Measurements from ENCODE around the gene KCMF1. TPM values are rescaled to one million over a fixed set of nuclear protein-coding genes. Genes with fewer than 3 reads are reported as not detected.
A peak's percentile ranks its signal among the peaks of the same experiment; 100 is the strongest.

Gene KCMF1
- polyA plus RNA-seq, 3 donors: 22.5 to 52.9 (median 28.5) TPM

- H3K4me2 ChIP-seq (replicated peaks; ENCODE audit: extremely low read depth, low read length, poor library complexity, severe bottlenecking): no peak overlapping the region
- no peak overlapping the region for H2AFZ ChIP-seq (ENCODE audit: insufficient read depth, low read depth, low read length, poor library complexity, severe bottlenecking)
- peaks cover 11 to 17% of the 10 kb centered on the region in 2 donors for H3K36me3 Mint-ChIP-seq
- H3K4me1 ChIP-seq (ENCODE audit: control insufficient read depth in 1 of 2, insufficient read depth in 2 of 2, low read length in 2 of 2): peaks cover 14 to 22% of the 10 kb centered on the region in 2 donors
- H3K4me1 Mint-ChIP-seq: peaks cover 26% of the 10 kb centered on the region
- H3K9ac ChIP-seq (ENCODE audit: insufficient read depth, low read length, poor library complexity, severe bottlenecking): no peak overlapping the region
- H3K4me3 Mint-ChIP-seq: no peak overlapping the region
- no peak for DNase-seq
- intact Hi-C loops (cut with micrococcal nuclease): no loop called here
- no peak overlapping the region for H3K27ac ChIP-seq (ENCODE audit: low read depth in 1 of 2, low read length in 2 of 2)
- peaks cover 24% of the 10 kb centered on the region for H4K20me1 ChIP-seq (ENCODE audit: insufficient read depth, low read length)
- no peak overlapping the region for H3K4me3 ChIP-seq (replicated peaks in 1 of 3; ENCODE audit: low read depth in 2 of 3, low read length in 3 of 3)
- TF ChIP-seq, protein P1, sequence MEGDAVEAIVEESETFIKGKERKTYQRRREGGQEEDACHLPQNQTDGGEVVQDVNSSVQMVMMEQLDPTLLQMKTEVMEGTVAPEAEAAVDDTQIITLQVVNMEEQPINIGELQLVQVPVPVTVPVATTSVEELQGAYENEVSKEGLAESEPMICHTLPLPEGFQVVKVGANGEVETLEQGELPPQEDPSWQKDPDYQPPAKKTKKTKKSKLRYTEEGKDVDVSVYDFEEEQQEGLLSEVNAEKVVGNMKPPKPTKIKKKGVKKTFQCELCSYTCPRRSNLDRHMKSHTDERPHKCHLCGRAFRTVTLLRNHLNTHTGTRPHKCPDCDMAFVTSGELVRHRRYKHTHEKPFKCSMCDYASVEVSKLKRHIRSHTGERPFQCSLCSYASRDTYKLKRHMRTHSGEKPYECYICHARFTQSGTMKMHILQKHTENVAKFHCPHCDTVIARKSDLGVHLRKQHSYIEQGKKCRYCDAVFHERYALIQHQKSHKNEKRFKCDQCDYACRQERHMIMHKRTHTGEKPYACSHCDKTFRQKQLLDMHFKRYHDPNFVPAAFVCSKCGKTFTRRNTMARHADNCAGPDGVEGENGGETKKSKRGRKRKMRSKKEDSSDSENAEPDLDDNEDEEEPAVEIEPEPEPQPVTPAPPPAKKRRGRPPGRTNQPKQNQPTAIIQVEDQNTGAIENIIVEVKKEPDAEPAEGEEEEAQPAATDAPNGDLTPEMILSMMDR (IDR thresholded peaks at IDR 0.05): no peak
- 95% methylated on average over 7 of the region's 12 CpGs for WGBS (ENCODE audit: insufficient coverage)
- no peaks in the 10 kb centered on the region for H3K27me3 Mint-ChIP-seq (ENCODE audit: low read depth in 3 of 3)
- peaks cover 0 to 7% of the 10 kb centered on the region in 2 donors for H3K36me3 ChIP-seq (replicated peaks in 1 of 2; ENCODE audit: control insufficient read depth in 1 of 2, insufficient read depth in 2 of 2, low read length in 2 of 2)
- H3K79me2 ChIP-seq (ENCODE audit: insufficient read depth, low read length): peaks cover 15% of the 10 kb centered on the region
- peaks cover 0 to 2% (median 0%) of the 10 kb centered on the region in 7 donors for H3K9me3 Mint-ChIP-seq
- no peaks in the 10 kb centered on the region for H3K27me3 ChIP-seq (ENCODE audit: control insufficient read depth in 2 of 2, insufficient read depth in 2 of 2, low read length in 2 of 2)
- H3K9me3 ChIP-seq (replicated peaks in 1 of 2; ENCODE audit: control insufficient read depth in 1 of 2, insufficient read depth in 1 of 2, low read length in 2 of 2): no peaks in the 10 kb centered on the region
- peak overlapping the region in 1 of 7 donors; percentile 56 for H3K27ac Mint-ChIP-seq
These were observed 12.6 kb upstream of the KCMF1 start for GRCh38 chr2:84958135-84959059.

DNA sequence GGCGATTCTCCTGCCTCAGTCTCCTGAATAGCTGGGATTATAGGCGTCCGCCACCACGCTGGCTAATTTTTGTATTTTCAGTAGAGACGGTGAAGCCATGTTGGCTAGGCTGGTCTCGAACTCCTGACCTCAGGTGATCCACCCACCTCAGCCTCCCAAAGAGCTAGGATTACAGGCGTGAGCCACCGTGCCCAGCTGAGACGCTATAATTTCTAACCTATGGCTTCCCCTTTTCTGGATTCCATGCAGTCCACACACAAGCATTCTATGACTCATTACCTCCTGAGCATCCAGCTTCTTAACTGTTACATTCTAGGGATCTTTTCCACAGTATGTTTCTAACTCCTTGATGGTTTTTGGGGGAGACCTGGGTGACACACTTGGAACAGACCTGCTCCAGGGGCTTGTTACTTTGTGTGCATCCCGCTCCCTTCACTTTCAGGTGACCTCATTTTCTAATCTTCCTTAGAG is 11.8 kb upstream of the KCMF1 start:
- 67% methylated on average over 9 of the region's 10 CpGs for WGBS (ENCODE audit: insufficient coverage)
- peak overlapping the region in 5 of 7 donors; percentile 44 to 76 (median 56) for H3K27ac Mint-ChIP-seq
- H3K27me3 ChIP-seq (ENCODE audit: control insufficient read depth in 2 of 2, insufficient read depth in 2 of 2, low read length in 2 of 2): no peaks in the 10 kb centered on the region
- no peak overlapping the region for H3K4me2 ChIP-seq (replicated peaks; ENCODE audit: extremely low read depth, low read length, poor library complexity, severe bottlenecking)
- peaks cover 0 to 3% (median 0%) of the 10 kb centered on the region in 7 donors for H3K9me3 Mint-ChIP-seq
- H3K36me3 ChIP-seq (replicated peaks in 1 of 2; ENCODE audit: control insufficient read depth in 1 of 2, insufficient read depth in 2 of 2, low read length in 2 of 2): peaks cover 0 to 7% of the 10 kb centered on the region in 2 donors
- TF ChIP-seq, protein P1 (IDR thresholded peaks at IDR 0.05): no peak
- peaks cover 31% of the 10 kb centered on the region for H4K20me1 ChIP-seq (ENCODE audit: insufficient read depth, low read length)
- H3K27me3 Mint-ChIP-seq (ENCODE audit: low read depth in 3 of 3): peaks cover 0 to 3% (median 0%) of the 10 kb centered on the region in 3 donors
- intact Hi-C loops (cut with micrococcal nuclease): no loop called here
- peak overlapping the region in 1 of 2 donors; percentile 8 for H3K27ac ChIP-seq (ENCODE audit: low read depth in 1 of 2, low read length in 2 of 2)
- H3K4me1 ChIP-seq (ENCODE audit: control insufficient read depth in 1 of 2, insufficient read depth in 2 of 2, low read length in 2 of 2): peaks cover 21 to 30% of the 10 kb centered on the region in 2 donors
- H3K9ac ChIP-seq (ENCODE audit: insufficient read depth, low read length, poor library complexity, severe bottlenecking): no peak overlapping the region
- peak; percentile 60 to 87 (median 73) for DNase-seq
- peaks cover 14 to 20% of the 10 kb centered on the region in 2 donors for H3K36me3 Mint-ChIP-seq
- H3K4me1 Mint-ChIP-seq: peaks cover 33% of the 10 kb centered on the region
- H3K79me2 ChIP-seq (ENCODE audit: insufficient read depth, low read length): peaks cover 15% of the 10 kb centered on the region
- no peaks in the 10 kb centered on the region for H3K9me3 ChIP-seq (replicated peaks in 1 of 2; ENCODE audit: control insufficient read depth in 1 of 2, insufficient read depth in 1 of 2, low read length in 2 of 2)
- H3K4me3 Mint-ChIP-seq: no peak overlapping the region
- no peak overlapping the region for H3K4me3 ChIP-seq (replicated peaks in 1 of 3; ENCODE audit: low read depth in 2 of 3, low read length in 3 of 3)
- no peak overlapping the region for H2AFZ ChIP-seq (ENCODE audit: insufficient read depth, low read depth, low read length, poor library complexity, severe bottlenecking)
